K562 (cell line): ENCODE measurements around the gene SLC1A7. TPM values are rescaled to one million over a fixed set of nuclear protein-coding genes. Genes with fewer than 3 reads are reported as not detected.

Source experiments
- ATAC-seq: fragments of 200-7000 bp; cut with Tn5 transposase; 3 replicates; pipeline ENCODE4 v1.9.1; 2020; ENCODE audit warnings: moderate library complexity
- BruUV-seq: library from RNA; stranded (reverse); fragments of 400-500 nt; replicated peaks from 2 replicates; lab custom pipeline; 2021; lab: Mats Ljungman, UMichigan
- CTCF ChIA-PET: fragments of 300-600 bp; formaldehyde crosslinking; extraction: SDS; loops from one replicate; lab custom pipeline; 2021; ENCODE audit warnings: low intra/inter-chr PET ratio; lab: Yijun Ruan, JAX
- POLR2A ChIA-PET: fragments of 300-600, 350-650 bp; sonication (Branson Sonifier 250); formaldehyde crosslinking; extraction: SDS; loops from one replicate; lab custom pipeline; 2021; ENCODE audit warnings: antibody characterized with exemption, inconsistent platforms; lab: Yijun Ruan, JAX
- DNase-seq, 4 experiments: peaks; one replicate each; pipeline versions ENCODE4 v3.0.0 to v3.0.0-alpha.2; 2011 to 2018; ENCODE audit warnings: low spot score in 3 of 4, mixed read lengths in 3 of 4; ENCODE audit errors: extremely low read depth in 1 of 4
- FAIRE-seq: peaks from 2 replicates; lab custom pipeline; 2011; peaks lifted over from hg19 to GRCh38; lab: Jason Lieb, UNC
- H2AFZ ChIP-seq: 2 replicates; pipeline ENCODE4 v1.6.0; 2011; ENCODE audit warnings: low read depth, low read length, control low read depth, inconsistent platforms
- H3K27ac ChIP-seq: fragments of 200-600 bp; 3 replicates; pipeline ENCODE4 v1.8.0; 2011; ENCODE audit warnings: low read depth, mild to moderate bottlenecking, control low read depth, inconsistent platforms, low read length, moderate library complexity, mixed read lengths; ENCODE audit errors: extremely low read depth
- H3K27me3 ChIP-seq, 2 experiments: fragments of 300-600 bp in 1 of 2; 2 replicates in 1 of 2; 3 replicates in 1 of 2; pipeline versions ENCODE4 v1.6.0 to v1.8.0; 2011; ENCODE audit warnings: inconsistent platforms in 2 of 2, low read length in 2 of 2, mild to moderate bottlenecking in 1 of 2, mixed read lengths in 1 of 2, moderate library complexity in 1 of 2; ENCODE audit not compliant: control insufficient read depth in 2 of 2, insufficient read depth in 2 of 2
- H3K36me3 ChIP-seq: fragments of 300-600 bp; 3 replicates; pipeline ENCODE4 v1.8.0; 2011; ENCODE audit warnings: mild to moderate bottlenecking, low read length, inconsistent platforms; ENCODE audit not compliant: control insufficient read depth, insufficient read depth
- H3K4me1 ChIP-seq, 2 experiments: fragments of 200-600 bp in 1 of 2; replicated peaks in 1 of 2; 2 replicates in 1 of 2; 3 replicates in 1 of 2; pipeline versions ENCODE4 v1.5.1 to v1.8.0; 2011; ENCODE audit warnings: inconsistent platforms in 2 of 2, low read length in 2 of 2, mild to moderate bottlenecking in 1 of 2, mixed read lengths in 1 of 2, moderate library complexity in 1 of 2; ENCODE audit not compliant: control insufficient read depth in 2 of 2, insufficient read depth in 2 of 2
- H3K4me2 ChIP-seq: 2 replicates; pipeline ENCODE4 v1.6.1; 2011; ENCODE audit warnings: low read length, control low read depth, inconsistent platforms, mixed read lengths; ENCODE audit not compliant: insufficient read depth
- H3K4me3 ChIP-seq: fragments of 200-600 bp; sonication (generic), shearing (Covaris generic); 2 replicates; pipeline ENCODE4 v1.5.1; 2016; ENCODE audit warnings: control low read depth, inconsistent platforms
- H3K79me2 ChIP-seq: fragments of 200-600 bp; 3 replicates; pipeline ENCODE4 v1.8.0; 2011; ENCODE audit warnings: low read length, inconsistent platforms; ENCODE audit not compliant: control insufficient read depth, insufficient read depth
- H3K9ac ChIP-seq, 2 experiments: 2 replicates each; pipeline versions ENCODE4 v1.6.0 to v1.6.1; 2011; ENCODE audit warnings: low read depth in 2 of 2, low read length in 2 of 2, control low read depth in 1 of 2, inconsistent platforms in 1 of 2, mild to moderate bottlenecking in 1 of 2, mixed read lengths in 1 of 2; ENCODE audit not compliant: insufficient read depth in 1 of 2
- H3K9me1 ChIP-seq: one replicate; pipeline ENCODE4 v1.6.0; 2011; ENCODE audit warnings: inconsistent platforms, mild to moderate bottlenecking, low read length, moderate library complexity; ENCODE audit not compliant: control insufficient read depth, insufficient read depth
- H3K9me3 ChIP-seq: replicated peaks from 2 replicates; pipeline ENCODE4 v1.5.1; 2011; ENCODE audit warnings: low read depth, low read length, inconsistent platforms; ENCODE audit not compliant: control insufficient read depth, insufficient read depth
- H4K20me1 ChIP-seq: replicated peaks from 2 replicates; pipeline ENCODE4 v1.6.1; 2011; ENCODE audit warnings: low read length, inconsistent platforms, mixed read lengths; ENCODE audit not compliant: control insufficient read depth, insufficient read depth
- CBFA2T2 ChIP-seq: fragments of 450-650 bp; conservative IDR thresholded peaks from 2 replicates; pipeline ENCODE4 v1.6.1; 2017; ENCODE audit warnings: mild to moderate bottlenecking
- CBFA2T3 ChIP-seq: fragments of 450-650 bp; IDR thresholded peaks from 2 replicates; pipeline ENCODE4 v1.6.1; 2017
- CHD2 ChIP-seq: IDR thresholded peaks from 2 replicates; pipeline ENCODE4 v1.6.1; 2011; ENCODE audit warnings: low read depth, low read length
- HMGN3 ChIP-seq: IDR thresholded peaks from 2 replicates; pipeline ENCODE4 v1.6.1; 2011; ENCODE audit warnings: borderline replicate concordance, low read depth, mild to moderate bottlenecking, mixed read lengths, low read length; ENCODE audit not compliant: insufficient read length; ENCODE audit errors: extremely low read depth
- MED1 ChIP-seq: sonication (generic); formaldehyde crosslinking; IDR thresholded peaks from 2 replicates; pipeline ENCODE4 v1.8.1; 2023; ENCODE audit warnings: missing genetic modification reagents, borderline replicate concordance
- NELFE ChIP-seq: IDR thresholded peaks from 2 replicates; pipeline ENCODE4 v1.6.1; 2011; ENCODE audit warnings: mild to moderate bottlenecking; ENCODE audit not compliant: insufficient read depth, insufficient read length
- WGBS: fragments of 100-300 bp; shearing (Covaris generic); methylation state at CpG from one replicate; pipeline ENCODE4 v1.1.6; 2016; ENCODE audit warnings: low coverage, mixed read lengths; ENCODE audit not compliant: insufficient coverage; ENCODE audit errors: missing lambda C conversion rate; 5-methylcytosine and 5-hydroxymethylcytosine counted together
- in situ Hi-C: fragments of 300-500 bp; cut with MboI; formaldehyde crosslinking; loops from 4 replicates; pipeline ENCODE4 v1.15.0; 2018; ENCODE audit warnings: inconsistent platforms, mixed read lengths
- intact Hi-C: fragments of 100-400 bp; cut with micrococcal nuclease; formaldehyde crosslinking; loops from 2 replicates; pipeline ENCODE4 v1.14.2; 2022
- polyA plus RNA-seq, 8 experiments: library from polyadenylated mRNA; depleted of rRNA in 4 of 8; stranded (reverse) in 5 of 8; unstranded in 3 of 8; fragments of >200 nt; fragmentation: Nextera tagmentation in 2 of 8; fragmentation: Illumina TruSeq in 1 of 8; extraction: Ambion mirVana in 2 of 8; extraction: Trizol in 1 of 8; gene quantifications; 2 replicates each; pipeline versions ENCODE4 v1.2.1 to v1.2.3, GENCODE V29; 2011 to 2014; ENCODE audit warnings: inconsistent platforms in 1 of 8, missing spikeins in 1 of 8
- total RNA-seq, 7 experiments: library from RNA; depleted of rRNA in 6 of 7; stranded (reverse); fragments of >200 nt in 6 of 7; fragmentation: Illumina TruSeq in 2 of 7; extraction: Trizol in 2 of 7; gene quantifications; 2 replicates each; pipeline versions ENCODE4 v1.2.1 to v1.2.3, GENCODE V29; 2011 to 2021; ENCODE audit warnings: low replicate concordance in 1 of 7
- TF ChIP-seq, protein P1 (sequence below): sonication (generic); formaldehyde crosslinking; IDR thresholded peaks from 2 replicates; pipeline ENCODE4 v1.8.0; 2022; ENCODE audit warnings: missing genetic modification reagents, mild to moderate bottlenecking, moderate library complexity, borderline replicate concordance
- TF ChIP-seq, protein P2 (sequence below): IDR thresholded peaks from 2 replicates; pipeline ENCODE4 v1.6.1; 2011; ENCODE audit not compliant: insufficient read length; ENCODE audit errors: extremely low read depth
- TF ChIP-seq, protein P3 (sequence below): sonication (generic); formaldehyde crosslinking; IDR thresholded peaks from 2 replicates; pipeline ENCODE4 v1.8.1; 2023; ENCODE audit warnings: mild to moderate bottlenecking, missing genetic modification reagents
- TF ChIP-seq, protein P4 (sequence below), 3 experiments: IDR thresholded peaks in 2 of 3; conservative IDR thresholded peaks in 1 of 3; 2 replicates each; pipeline ENCODE4 v1.5.1; 2011 to 2012; ENCODE audit warnings: low read length in 3 of 3, mild to moderate bottlenecking in 3 of 3, control low read depth in 2 of 3, improper control_type of control experiment in 1 of 3, inconsistent platforms in 1 of 3, low read depth in 1 of 3, mixed read lengths in 1 of 3, moderate library complexity in 1 of 3; ENCODE audit not compliant: insufficient read depth in 2 of 3

The SLC1A7 gene
- total and polyA plus RNA-seq, 9 of the 15 experiments (the other 6 are each of a cell fraction or from before 2014, with no cell fraction given) = 0.07 TPM; not detected in 8

DNA sequence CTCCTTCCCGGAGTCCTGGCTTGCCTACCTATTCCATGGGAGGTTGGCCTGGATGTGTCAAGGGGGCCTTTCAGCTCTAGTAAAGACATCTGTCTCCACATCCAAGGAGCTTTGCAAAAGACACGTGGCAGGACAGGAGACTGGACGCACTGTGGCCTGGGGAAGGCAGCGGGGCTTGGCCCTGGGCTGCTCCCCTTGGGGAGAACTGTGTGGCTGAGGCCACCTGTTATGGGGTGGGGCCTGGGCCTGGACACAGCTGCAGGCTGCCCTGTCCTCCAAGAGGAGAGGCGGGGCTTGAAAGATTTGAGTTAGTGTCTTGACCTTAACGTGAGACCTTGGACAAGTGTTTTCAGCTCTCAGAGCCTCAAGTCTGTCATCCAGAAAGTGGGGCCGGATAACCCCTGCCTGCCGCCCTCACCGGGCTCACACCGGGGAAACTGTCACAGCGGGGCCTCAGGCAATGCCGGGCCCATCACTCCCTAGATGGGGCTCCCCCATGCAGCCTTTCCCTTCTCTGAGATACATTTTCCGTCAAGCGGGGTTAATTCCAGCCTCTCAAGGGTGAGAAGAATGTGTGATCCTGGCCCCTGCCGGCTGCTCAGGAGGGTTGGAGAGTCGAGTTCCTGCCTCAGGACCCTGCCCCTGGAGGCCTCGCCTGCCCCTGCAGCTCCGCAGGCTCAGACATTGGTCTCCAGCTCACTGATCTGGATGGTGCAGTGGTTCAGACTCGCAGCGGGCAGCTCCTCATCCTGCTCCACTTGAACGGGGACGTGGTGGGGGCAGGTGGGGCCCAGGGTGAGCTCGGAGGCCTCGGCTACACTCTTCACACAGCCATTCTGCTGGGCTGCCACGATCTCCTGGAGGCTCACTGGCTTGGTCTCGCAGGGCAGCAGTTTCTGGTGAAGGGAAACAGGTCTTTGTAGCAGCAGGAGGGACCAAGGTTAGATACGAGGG lies 54.8 kb downstream of the SLC1A7 start:
- no peaks in the 10 kb centered on the region for H3K36me3 ChIP-seq
- no peak overlapping the region for H3K4me2 ChIP-seq
- ChIA-PET POLR2A (interaction anchor here (0.6 to 1.2 kb wide), 5 partner anchors 12 to 183 kb away, joined by 3 to 4 read pairs (median 4); no protein-coding TSS in a partner anchor), CTCF (no interaction called here)
- peaks cover 8 to 55% of the 10 kb centered on the region in 2 experiments; a peak in 3 of 5 replicates for H3K4me1 ChIP-seq
- intact Hi-C loops (no loop called here), in situ Hi-C loops (no loop called here)
- ATAC-seq (peak; percentile 47), DNase-seq (peak in 3 of 4 experiments; percentile 29 to 60 (median 53)), FAIRE-seq (no peak)
- peaks cover 14 to 36% of the 10 kb centered on the region in 2 experiments for H3K27me3 ChIP-seq
- peak overlapping the region; percentile 12; the same call in 1 of the 2 replicates for H2AFZ ChIP-seq
- peak overlapping the region in 1 of 2 experiments; percentile 37; a peak in 1 of 4 replicates for H3K9ac ChIP-seq
- no peaks in the 10 kb centered on the region for H3K79me2 ChIP-seq
- no peaks in the 10 kb centered on the region for H3K9me3 ChIP-seq
- H3K27ac ChIP-seq = no peak overlapping the region
- H3K9me1 ChIP-seq = no peaks in the 10 kb centered on the region
- BruUV-seq = no TSS peak
- 50% methylated on average over 24 of the region's 27 CpGs for WGBS
- TF ChIP-seq, protein P1, sequence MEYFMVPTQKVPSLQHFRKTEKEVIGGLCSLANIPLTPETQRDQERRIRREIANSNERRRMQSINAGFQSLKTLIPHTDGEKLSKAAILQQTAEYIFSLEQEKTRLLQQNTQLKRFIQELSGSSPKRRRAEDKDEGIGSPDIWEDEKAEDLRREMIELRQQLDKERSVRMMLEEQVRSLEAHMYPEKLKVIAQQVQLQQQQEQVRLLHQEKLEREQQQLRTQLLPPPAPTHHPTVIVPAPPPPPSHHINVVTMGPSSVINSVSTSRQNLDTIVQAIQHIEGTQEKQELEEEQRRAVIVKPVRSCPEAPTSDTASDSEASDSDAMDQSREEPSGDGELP = peak; percentile 46; the same call in 1 of the 2 replicates
- TF ChIP-seq, protein P2, sequence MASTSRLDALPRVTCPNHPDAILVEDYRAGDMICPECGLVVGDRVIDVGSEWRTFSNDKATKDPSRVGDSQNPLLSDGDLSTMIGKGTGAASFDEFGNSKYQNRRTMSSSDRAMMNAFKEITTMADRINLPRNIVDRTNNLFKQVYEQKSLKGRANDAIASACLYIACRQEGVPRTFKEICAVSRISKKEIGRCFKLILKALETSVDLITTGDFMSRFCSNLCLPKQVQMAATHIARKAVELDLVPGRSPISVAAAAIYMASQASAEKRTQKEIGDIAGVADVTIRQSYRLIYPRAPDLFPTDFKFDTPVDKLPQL = no peak
- TF ChIP-seq, protein P3, sequence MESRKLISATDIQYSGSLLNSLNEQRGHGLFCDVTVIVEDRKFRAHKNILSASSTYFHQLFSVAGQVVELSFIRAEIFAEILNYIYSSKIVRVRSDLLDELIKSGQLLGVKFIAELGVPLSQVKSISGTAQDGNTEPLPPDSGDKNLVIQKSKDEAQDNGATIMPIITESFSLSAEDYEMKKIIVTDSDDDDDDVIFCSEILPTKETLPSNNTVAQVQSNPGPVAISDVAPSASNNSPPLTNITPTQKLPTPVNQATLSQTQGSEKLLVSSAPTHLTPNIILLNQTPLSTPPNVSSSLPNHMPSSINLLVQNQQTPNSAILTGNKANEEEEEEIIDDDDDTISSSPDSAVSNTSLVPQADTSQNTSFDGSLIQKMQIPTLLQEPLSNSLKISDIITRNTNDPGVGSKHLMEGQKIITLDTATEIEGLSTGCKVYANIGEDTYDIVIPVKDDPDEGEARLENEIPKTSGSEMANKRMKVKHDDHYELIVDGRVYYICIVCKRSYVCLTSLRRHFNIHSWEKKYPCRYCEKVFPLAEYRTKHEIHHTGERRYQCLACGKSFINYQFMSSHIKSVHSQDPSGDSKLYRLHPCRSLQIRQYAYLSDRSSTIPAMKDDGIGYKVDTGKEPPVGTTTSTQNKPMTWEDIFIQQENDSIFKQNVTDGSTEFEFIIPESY (CRISPR knock-in tag) = 0 out of 2 replicates have a peak, but pooled peaks have one; percentile 23
- 0 out of 2 replicates have a peak, but pooled peaks have one; percentile 20 for TF ChIP-seq CBFA2T2
- TF ChIP-seq, protein P4, sequence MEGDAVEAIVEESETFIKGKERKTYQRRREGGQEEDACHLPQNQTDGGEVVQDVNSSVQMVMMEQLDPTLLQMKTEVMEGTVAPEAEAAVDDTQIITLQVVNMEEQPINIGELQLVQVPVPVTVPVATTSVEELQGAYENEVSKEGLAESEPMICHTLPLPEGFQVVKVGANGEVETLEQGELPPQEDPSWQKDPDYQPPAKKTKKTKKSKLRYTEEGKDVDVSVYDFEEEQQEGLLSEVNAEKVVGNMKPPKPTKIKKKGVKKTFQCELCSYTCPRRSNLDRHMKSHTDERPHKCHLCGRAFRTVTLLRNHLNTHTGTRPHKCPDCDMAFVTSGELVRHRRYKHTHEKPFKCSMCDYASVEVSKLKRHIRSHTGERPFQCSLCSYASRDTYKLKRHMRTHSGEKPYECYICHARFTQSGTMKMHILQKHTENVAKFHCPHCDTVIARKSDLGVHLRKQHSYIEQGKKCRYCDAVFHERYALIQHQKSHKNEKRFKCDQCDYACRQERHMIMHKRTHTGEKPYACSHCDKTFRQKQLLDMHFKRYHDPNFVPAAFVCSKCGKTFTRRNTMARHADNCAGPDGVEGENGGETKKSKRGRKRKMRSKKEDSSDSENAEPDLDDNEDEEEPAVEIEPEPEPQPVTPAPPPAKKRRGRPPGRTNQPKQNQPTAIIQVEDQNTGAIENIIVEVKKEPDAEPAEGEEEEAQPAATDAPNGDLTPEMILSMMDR (IDR thresholded peaks at IDR 0.05 in 2 of 3, conservative IDR thresholded peaks at IDR 0.05 in 1 of 3; ENCODE audit: insufficient read depth in 2 of 3, low read depth in 1 of 3, low read length in 3 of 3) = peak in 2 of 3 experiments; percentile 12 to 71; a peak in 3 of 6 replicates
- TF ChIP-seq NELFE = no peak
- TF ChIP-seq HMGN3 = peak; percentile 33
- no peak for TF ChIP-seq CHD2
- peak; percentile 23; the same call in 1 of the 2 replicates for TF ChIP-seq CBFA2T3
- TF ChIP-seq MED1 (CRISPR knock-in tag) = no peak
- peaks cover 3% of the 10 kb centered on the region; the same call in 1 of the 2 replicates for H4K20me1 ChIP-seq
- H3K4me3 ChIP-seq = no peak overlapping the region
